Suprapubic skin (tissue), 3 donors: ENCODE data around the gene ZC4H2.

Experiments
- CTCF ChIP-seq, 2 donors: fragments of 200-600 bp in 1 of 2; fragments of 450-650 bp in 1 of 2; sonication (generic) in 1 of 2; IDR thresholded peaks; one replicate each; pipeline ENCODE4 v1.5.1; 2016 to 2019; ENCODE audit warnings: antibody characterized with exemption in 2 of 2, mild to moderate bottlenecking in 1 of 2, moderate library complexity in 1 of 2
- POLR2AphosphoS5 ChIP-seq, 3 donors: sonication (generic); formaldehyde crosslinking; IDR thresholded peaks; one replicate each; pipeline ENCODE4 v1.6.1; 2017; ENCODE audit warnings: antibody characterized with exemption in 3 of 3

GRCh38 chrX:65017451-65017850 lies 41.2 kb upstream of the ZC4H2 start:
- TF ChIP-seq CTCF (IDR thresholded peaks at IDR 0.05) (no peak), POLR2AphosphoS5 (IDR thresholded peaks at IDR 0.05) (no peak)
